NCI-H510A (cell line): Measurements from ENCODE around the gene RAPGEF2.
"Not testable (repeated sequence)": the region's sequence is repeated elsewhere in the genome, so short reads cannot be mapped to it uniquely, and the experiment has no call there.

Source experiments
- DNase-seq: peaks from one replicate; lab custom pipeline; 2025; lab: John Stamatoyannopoulos, UW

The RAPGEF2 gene

DNA sequence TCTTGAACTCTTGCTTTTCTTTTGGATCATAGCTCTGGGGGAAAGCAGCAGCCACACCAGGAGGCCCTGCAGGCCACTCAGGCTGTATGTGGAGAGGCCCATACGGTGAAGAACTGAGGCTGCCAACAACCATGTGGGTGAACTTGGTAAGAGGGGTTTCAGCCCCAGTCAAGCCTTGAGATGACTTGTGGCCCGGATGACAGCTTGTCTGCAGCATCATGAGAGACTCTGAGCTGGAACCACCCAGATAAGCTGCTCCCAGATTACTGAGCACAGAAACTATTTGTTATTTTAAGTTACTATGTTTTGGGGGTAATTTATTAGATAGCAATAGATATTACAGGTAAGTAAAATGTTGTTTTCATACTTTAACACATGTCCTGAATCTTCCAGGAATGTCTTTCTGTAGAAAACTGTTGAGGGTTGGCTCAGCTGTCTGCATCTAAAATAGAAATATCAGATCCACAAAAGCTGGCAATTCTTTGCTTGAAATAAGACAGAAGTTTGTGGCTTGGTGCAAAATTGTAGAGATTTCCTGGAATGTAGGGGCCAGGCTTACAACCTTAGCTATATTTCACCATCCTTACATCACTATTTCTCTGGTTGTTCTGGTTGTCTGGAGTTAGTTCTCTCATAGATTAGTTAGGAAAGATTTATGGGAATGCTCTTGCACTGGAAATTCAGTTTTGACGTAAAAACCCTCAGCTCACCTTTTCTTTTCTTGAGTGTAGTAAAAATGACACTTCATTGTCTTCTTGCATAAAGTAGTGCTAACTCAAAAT, 272.1 kb downstream of the RAPGEF2 start:
- DNase-seq: no peak

DNA sequence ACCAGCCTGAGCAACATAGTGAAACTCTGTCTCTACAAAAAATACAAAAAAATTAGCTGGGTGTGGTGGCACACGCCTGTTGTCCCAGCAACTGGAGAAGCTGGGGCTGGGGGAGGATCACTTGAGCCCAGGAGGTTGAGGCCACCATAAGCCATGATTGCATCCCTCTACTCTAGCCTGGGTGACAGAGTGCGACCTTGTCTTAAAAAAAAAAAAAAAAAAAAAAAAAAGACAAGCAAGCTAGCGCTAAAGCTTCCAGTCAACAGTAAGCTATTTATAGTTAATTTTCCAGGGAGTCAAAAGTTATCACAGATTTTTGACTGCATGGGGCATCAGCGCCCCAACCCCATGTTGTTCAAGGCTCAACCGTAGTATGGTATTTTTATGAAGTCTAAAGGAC, 273.4 kb downstream of the RAPGEF2 start:
- no peak for DNase-seq

DNA sequence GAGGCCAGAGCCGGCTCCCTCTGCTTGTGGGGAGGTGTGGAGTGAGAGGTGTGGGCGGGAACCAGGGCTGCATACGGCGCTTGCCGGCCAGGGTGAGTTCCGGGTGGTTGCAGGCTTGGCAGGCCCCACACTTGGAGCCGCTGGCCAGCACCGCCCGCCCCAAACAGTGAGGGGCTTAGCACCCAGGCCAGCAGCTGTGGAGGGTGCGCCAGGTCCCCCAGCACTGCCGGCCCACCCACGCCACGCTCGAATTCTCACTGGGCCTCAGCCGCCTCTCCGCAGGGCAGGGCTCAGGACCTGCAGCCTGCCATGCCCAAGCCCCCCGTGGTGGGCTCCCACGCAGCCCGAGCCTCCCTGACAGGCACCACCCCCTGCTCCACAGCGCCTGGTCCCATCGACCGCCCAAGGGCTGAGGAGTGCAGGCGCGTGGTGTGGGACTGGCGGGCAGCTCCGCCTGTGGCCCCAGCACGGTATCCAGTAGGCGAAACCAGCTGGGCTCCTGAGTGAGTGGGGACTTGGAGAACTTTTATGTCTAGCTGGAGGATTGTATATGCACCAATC, 275.3 kb downstream of the RAPGEF2 start:
- no peak for DNase-seq

DNA sequence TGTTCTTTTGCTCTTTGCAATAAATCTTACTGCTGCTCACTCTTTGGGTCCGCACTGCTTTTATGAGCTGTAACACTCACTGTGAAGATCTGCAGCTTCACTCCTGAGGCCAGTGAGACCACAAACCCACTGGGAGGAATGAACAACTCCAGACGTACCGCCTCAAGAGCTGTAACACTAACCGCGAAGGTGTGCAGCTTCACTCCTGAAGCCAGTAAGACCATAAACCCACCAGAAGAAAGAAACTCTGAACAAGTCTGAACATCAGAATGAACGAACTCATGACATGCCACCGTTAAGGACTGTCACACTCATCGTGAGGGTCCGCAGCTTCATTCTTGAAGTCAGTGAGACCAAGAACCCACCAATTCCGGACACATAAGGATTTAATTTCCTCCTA, 276.2 kb downstream of the RAPGEF2 start:
- DNase-seq: not testable (repeated sequence)

DNA sequence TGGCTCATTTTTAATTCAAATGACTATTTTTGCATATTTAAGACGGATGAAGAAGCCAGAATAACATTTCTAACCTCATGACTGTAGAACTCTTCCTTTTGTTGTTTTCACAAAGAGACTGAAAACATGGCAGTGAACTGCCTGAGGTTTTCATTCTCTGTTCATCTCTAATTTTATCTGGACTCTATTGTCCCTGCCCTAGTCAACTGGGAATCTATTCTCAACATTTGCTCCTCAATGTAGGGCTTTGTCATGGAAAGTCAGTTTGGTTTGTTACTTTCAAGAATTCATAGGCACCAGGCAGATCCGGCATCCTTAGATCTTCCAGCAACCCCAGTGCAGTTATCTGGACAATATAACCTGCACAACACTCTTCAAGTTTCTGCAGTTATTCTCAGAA, 277.0 kb downstream of the RAPGEF2 start:
- no peak for DNase-seq

DNA sequence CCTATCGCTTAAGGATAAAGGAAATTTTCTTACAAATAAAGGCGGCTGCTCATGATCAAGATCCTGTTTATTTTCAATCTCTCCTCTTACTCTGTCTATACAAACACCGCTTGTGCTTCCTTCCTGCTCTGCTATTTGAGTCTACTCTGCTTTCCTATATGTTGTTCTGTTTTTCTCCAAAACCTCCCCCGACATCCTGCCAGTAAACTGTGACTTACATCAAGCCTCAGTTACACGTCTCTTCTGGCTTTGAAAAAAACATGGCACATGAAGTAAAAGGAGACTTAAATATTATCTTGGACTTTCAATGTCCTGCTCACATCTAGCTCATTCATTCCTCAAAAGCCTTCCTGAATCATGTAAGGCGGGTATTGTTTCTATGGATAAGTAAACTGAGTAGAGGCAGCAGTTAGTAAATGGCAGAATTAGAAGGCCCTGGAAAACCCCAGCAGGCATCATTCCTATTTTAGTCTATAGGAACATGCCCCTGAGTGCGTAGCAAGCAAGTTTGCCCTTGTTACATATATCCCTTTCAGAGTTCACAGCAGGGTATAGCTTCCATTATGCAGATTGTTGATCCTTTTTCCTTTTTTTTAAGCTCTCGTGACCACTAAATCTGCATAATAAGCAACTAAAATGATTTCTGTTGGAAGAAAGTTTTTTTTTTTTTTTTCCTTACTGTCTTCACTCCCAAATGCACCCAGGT, 280.1 kb downstream of the RAPGEF2 start:
- no peak for DNase-seq

DNA sequence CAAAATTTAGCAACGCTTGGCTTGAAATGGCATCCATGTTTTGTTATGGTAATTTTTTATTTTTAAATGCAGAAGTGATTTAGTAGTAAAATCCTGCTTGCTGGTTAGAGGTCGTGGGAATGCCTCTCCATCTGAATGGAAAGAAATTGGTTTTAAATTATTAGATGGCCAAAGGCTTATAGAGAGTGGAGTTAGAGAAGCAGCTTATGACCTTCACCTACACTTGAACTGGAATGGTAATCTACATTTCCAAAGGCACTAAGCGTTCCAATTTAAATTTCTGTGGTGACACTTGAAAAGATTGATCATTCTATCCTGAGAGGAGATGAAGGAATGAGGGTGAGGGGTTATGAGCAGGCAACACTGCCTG, 280.7 kb downstream of the RAPGEF2 start:
- no peak for DNase-seq

DNA sequence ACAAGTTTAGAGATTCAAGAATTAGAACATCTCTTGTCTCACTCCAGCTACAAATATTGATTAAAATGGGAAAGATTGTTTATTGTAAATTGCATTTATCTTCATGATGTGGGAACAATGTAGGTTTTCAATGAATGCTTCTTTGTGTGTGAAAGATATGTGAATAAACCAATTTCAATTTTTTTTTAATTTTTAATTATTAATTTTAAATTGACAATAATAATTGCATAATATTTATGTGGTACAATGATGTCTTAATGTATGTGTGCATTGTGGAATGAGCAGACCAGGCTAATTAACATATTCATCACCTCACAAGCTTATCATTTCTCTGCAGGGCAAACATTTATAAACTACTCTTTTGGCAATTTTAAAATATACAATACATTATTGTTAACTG, 281.1 kb downstream of the RAPGEF2 start:
- no peak for DNase-seq

DNA sequence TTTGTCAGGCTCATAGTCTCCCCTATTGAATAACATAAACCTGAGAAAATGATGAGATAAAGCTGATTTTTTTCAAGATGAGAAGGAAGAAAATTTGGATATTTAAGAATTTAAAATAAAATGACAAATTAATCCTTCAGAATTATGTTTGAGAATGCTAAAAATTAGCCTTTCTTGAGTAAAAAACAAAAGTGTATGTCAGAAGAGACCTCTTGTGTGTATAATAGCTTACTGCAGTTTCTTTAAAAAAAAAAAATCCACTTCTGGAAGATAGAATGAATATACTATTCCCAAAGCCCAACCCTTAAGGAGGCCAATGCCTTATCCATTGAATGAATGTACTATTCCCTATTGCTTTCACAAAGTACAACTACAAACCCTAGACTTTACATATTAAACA, 281.8 kb downstream of the RAPGEF2 start:
- DNase-seq: no peak

DNA sequence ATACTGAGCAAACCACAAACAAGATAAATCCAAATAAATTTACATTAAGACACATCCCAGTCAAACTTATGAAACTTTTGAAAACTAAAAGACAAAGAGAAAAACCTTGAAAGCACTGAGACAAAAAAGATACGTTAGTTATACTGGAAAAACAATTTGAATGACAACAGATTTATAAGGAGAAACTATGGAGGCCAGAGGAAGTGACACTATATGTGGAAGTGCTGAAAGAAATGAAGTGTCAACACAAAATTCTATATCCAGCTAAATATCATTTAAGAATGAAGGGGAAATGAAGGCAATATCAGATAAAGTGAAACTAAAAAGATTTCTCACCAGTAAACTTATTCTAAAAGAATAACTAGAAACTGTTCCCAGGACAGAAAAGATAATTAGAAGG, 283.7 kb downstream of the RAPGEF2 start:
- DNase-seq: no peak

DNA sequence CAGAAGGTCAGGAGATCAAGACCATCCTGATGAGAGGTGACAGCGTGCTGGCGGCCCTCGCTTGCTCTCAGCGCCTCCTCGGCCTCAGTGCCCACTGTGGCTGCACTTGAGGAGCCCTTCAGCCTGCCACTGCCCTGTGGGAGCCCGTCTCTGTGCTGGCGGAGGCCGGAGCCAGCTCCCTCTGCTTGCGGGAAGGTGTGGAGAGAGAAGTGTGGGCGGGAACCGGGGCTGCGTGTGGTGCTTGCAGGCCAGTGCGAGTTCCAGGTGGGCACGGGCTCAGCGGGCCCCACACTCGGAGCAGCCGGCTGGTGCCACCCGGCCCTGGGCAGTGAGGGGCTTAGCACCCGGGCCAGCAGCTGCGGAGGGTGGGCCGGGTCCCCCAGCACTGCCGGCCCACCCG, 286.9 kb downstream of the RAPGEF2 start:
- DNase-seq: no peak

DNA sequence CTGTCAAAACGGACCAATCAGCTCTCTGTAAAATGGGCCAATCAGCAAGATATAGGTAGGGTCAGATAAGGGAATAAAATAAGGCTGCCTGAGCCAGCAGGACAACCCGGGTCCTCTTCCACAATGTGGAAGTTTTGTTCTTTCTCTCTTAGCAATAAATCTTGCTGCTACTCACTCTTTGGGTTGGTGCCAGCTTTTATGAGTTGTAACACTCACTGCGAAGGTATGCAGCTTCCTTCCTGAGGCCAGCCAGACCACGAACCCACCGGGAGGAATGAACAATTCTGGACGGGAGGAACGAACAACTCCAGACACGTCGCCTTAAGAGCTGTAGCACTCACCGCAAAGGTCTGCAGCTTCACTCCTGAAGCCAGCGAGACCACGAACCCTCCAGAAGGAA, 287.8 kb downstream of the RAPGEF2 start:
- DNase-seq: no peak

DNA sequence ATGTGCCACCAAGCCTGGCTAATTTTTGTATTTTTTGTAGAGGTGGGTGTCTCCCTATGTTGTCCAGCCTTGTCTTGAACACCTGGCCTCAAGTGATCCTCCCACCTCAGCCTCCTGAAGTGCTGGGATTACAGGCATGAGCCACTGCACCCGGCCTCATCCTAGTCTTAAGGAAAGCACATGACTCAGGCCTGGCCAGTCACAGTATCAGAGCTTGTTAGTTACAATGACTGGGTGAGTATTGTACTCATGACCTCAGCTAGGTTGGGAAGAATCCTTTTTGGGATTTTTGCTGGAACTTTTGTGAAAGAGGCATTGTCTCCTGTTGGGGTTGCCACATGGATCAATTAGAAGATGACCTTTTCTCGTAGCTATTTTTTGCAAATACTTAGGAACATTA, 292.8 kb downstream of the RAPGEF2 start:
- no peak for DNase-seq

DNA sequence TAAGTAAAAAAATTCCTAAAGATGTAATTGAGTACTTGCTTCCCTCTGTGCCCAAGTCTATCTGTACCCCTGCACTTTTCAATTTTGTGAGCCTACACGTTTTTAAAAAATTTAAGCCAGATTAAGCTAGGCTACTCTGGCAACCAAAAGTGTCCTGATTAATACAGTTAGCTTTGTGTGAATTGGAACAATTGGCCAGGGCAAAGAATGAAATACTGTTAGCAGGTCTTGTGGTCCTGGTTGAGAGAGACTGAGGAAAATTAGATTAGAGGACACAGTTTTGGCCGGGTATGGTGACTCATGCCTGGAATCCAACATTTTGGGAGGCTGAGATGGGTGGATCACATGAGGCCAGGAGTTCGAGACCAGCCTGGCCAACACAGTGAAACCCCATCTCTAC, 293.3 kb downstream of the RAPGEF2 start:
- no peak for DNase-seq

DNA sequence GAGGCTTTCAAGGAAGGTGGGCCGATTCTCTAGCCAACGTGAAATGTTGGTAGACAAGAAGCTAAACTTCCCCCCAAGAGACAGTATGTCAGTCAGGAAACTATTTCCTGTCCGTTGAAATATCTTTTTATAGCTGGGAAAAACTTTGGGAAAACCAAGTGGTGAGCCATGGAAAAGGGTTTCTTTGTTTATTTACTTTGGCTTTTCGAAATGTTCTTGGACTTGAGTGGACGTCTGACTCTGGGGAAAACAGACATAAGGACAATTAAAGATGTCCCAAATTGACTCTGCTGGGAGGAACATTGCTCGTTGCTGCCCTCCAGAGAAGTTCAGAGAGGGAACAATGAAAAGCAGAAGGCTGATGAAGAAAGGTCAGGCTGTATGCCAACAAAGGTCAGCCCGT, 295.4 kb downstream of the RAPGEF2 start:
- no peak for DNase-seq

DNA sequence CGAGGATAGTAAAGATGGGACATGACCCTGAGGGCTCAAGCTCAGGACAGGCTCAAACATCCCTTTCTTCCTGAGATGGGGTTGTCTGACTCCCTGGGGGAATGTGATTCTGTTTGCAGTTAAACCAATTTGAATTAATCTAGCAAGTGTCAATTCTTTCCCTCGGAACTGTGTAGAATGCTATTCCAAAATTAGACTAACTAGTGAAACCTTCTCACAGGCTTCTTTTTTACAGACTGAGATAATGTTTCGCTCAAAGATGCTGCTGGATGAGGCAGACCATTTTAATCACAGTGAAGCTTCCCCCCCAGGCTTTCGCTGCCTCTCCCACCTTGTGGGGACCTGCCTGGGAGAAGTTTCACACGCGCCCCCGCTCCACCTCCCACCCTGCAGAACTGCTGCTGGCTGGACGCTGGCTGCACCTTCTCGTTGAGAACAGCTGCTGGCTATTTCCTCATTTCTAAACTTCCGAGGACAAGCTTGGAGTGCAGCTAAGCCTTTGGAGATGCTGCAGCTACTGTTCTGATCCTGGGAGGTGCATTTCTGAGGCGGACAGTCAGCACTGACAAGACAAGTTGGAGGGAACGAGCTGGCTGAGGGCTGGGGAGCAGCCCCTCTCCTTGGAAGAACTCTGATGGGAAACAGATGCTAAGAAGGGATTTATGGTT, 297.8 kb downstream of the RAPGEF2 start:
- DNase-seq: no peak

DNA sequence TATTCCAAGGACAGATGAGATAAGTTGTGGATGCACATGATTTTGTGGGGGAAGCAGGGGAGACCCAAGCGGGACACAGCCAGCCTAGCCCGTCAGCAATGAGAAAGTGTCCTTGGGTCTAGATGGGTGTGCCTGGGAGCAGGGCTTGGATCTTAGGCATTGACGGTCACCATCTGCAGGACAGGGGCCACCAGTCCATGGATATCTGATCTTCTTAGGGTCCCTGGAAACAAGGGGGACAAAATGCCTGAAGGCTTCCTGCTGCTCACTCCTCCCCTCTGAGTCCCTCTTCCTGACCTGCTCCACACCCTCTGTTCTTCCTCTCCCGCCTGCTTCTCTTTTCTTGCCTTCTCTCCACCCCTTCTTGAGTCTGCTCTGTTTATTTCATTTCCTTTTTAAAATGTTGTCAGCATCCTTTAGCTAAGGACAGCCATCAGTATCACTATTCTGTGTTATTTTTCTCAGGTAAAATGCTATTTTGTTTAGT, 298.4 kb downstream of the RAPGEF2 start:
- DNase-seq: no peak

DNA sequence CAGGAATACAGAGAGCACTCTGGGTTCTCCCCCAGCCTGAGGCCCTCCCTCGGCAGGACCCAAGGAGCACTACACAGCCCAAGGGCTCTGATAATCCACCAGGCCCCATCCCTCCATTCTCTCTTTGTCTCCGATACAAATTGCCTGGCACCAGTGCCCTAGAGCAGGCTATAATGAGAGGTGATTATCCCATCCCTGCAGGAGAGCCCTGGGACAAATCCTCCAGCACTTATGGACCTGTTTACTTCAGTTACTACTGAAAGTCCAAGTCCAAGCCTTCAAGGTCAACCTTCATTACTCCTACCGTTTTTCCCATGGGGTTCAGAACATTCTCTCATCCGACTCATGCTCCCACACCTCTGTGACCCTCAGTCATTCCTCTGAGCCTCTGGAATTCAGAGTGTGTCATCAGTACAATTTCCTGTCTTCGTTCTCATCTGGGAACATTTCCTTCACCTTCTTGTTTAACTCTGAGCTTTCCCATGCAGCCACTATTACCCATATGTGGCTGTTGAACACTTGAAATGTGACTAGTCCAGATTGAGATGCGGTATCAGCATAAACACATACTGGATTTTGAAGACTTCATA, 299.0 kb downstream of the RAPGEF2 start:
- no peak for DNase-seq
